Measurements from ENCODE around the gene CHCHD3. TPM values are rescaled to one million over a fixed set of nuclear protein-coding genes. Genes with fewer than 3 reads are reported as not detected.

CHCHD3 gene
- polyA plus RNA-seq, 1 donor (not counting 4 experiments of a cell fraction or from before 2014, with no cell fraction given): 59.2 TPM

DNA sequence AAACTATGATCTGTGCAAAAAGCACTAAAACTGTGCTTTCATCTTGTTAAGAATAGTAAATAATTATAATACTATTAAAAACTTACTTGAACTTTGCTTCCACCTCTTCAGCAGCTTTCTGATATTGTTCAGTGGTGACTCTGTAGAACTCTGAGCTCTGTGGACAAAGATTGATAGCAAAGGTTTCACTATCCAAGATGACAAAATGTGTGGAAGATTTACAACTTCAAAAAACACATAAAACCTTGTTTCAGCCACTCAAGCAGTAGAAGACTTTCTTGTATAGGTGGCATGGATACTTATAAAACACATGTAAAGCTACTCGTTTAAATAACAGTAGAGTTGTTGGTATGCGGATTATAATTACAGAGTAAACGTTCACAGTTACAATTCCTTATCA is 243.6 kb downstream of the CHCHD3 start:
- no peak for FAIRE-seq
- Histone ChIP-seq H3K36me3 (ENCODE audit: control insufficient read depth in 2 of 2, extremely low read depth in 1 of 2, insufficient read depth in 2 of 2, low read length in 2 of 2) (peaks cover 0 to 1% of the 10 kb centered on the region in 2 experiments), H3K27ac (ENCODE audit: control insufficient read depth, insufficient read depth, low read length) (no peak overlapping the region), H3K4me2 (ENCODE audit: control insufficient read depth, extremely low read depth, insufficient read depth, low read depth, low read length) (no peak overlapping the region), H3K4me3 (ENCODE audit: control insufficient read depth in 2 of 3, extremely low read depth in 1 of 3, insufficient read depth in 2 of 3, low read depth in 1 of 3, low read length in 3 of 3) (no peak overlapping the region), H4K20me1 (ENCODE audit: control insufficient read depth, extremely low read depth, insufficient read depth, low read length) (no peaks in the 10 kb centered on the region), H3K9me3 (ENCODE audit: control insufficient read depth, low read depth, low read length) (no peaks in the 10 kb centered on the region), H3K9ac (ENCODE audit: control insufficient read depth, extremely low read depth, insufficient read depth, low read length) (no peak overlapping the region), H3K4me1 (ENCODE audit: control insufficient read depth, extremely low read depth, insufficient read depth, low read length) (no peaks in the 10 kb centered on the region), H2AFZ (ENCODE audit: control insufficient read depth, low read length) (no peak overlapping the region), H3K9me1 (ENCODE audit: control insufficient read depth, extremely low read depth, insufficient read depth, low read length) (no peaks in the 10 kb centered on the region), H3K79me2 (ENCODE audit: control insufficient read depth, insufficient read depth, low read length) (no peaks in the 10 kb centered on the region), H3K27me3 (ENCODE audit: control insufficient read depth, extremely low read depth, insufficient read depth, low read length) (no peaks in the 10 kb centered on the region)
- TF ChIP-seq, protein P1, sequence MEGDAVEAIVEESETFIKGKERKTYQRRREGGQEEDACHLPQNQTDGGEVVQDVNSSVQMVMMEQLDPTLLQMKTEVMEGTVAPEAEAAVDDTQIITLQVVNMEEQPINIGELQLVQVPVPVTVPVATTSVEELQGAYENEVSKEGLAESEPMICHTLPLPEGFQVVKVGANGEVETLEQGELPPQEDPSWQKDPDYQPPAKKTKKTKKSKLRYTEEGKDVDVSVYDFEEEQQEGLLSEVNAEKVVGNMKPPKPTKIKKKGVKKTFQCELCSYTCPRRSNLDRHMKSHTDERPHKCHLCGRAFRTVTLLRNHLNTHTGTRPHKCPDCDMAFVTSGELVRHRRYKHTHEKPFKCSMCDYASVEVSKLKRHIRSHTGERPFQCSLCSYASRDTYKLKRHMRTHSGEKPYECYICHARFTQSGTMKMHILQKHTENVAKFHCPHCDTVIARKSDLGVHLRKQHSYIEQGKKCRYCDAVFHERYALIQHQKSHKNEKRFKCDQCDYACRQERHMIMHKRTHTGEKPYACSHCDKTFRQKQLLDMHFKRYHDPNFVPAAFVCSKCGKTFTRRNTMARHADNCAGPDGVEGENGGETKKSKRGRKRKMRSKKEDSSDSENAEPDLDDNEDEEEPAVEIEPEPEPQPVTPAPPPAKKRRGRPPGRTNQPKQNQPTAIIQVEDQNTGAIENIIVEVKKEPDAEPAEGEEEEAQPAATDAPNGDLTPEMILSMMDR (optimal IDR thresholded peaks at IDR 0.05 in 1 of 3, IDR thresholded peaks at IDR 0.05 in 1 of 3, conservative IDR thresholded peaks at IDR 0.05 in 1 of 3; ENCODE audit: extremely low read depth in 1 of 3, insufficient read depth in 2 of 3, low read length in 3 of 3): no peak
- dilution Hi-C loops (cut with MboI; ENCODE audit: extremely low pct_ligation_motif_present, low sequenced_read_pairs): no loop called here
- DNase-seq (ENCODE audit: low read depth, low spot score): no peak

DNA sequence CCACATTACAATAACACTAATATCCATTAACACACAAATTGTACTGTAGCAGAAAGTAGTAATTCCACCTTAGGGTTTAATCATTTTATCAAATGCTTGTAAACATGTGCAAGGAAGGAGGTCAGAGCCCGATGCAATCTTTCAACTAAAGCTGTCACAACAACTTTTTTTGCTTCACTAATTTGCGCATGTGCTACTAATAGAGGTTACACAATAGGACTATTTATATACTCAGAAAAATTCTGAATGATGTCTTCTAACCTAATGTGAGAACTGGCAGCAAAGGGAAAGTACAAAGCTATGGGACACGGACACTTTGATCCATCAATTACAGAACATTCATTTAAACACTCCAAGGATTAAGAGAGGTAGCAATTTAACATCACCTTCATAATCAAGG is 244.4 kb downstream of the CHCHD3 start:
- no peaks in the 10 kb centered on the region for H3K9me1 ChIP-seq (ENCODE audit: control insufficient read depth, extremely low read depth, insufficient read depth, low read length)
- H3K9me3 ChIP-seq (ENCODE audit: control insufficient read depth, low read depth, low read length): no peaks in the 10 kb centered on the region
- no peak overlapping the region for H3K9ac ChIP-seq (ENCODE audit: control insufficient read depth, extremely low read depth, insufficient read depth, low read length)
- H3K4me3 ChIP-seq (ENCODE audit: control insufficient read depth in 2 of 3, extremely low read depth in 1 of 3, insufficient read depth in 2 of 3, low read depth in 1 of 3, low read length in 3 of 3): no peak overlapping the region
- FAIRE-seq (no peak), DNase-seq (ENCODE audit: low read depth, low spot score) (no peak)
- no peaks in the 10 kb centered on the region for H4K20me1 ChIP-seq (ENCODE audit: control insufficient read depth, extremely low read depth, insufficient read depth, low read length)
- H3K27ac ChIP-seq (ENCODE audit: control insufficient read depth, insufficient read depth, low read length): no peak overlapping the region
- dilution Hi-C loops (cut with MboI; ENCODE audit: extremely low pct_ligation_motif_present, low sequenced_read_pairs): no loop called here
- TF ChIP-seq, protein P1 (optimal IDR thresholded peaks at IDR 0.05 in 1 of 3, IDR thresholded peaks at IDR 0.05 in 1 of 3, conservative IDR thresholded peaks at IDR 0.05 in 1 of 3; ENCODE audit: extremely low read depth in 1 of 3, insufficient read depth in 2 of 3, low read length in 3 of 3): no peak
- no peak for TF ChIP-seq EZH2 (IDR thresholded peaks at IDR 0.05; ENCODE audit: low read length)
- no peaks in the 10 kb centered on the region for H3K27me3 ChIP-seq (ENCODE audit: control insufficient read depth, extremely low read depth, insufficient read depth, low read length)
- no peak overlapping the region for H2AFZ ChIP-seq (ENCODE audit: control insufficient read depth, low read length)
- no peaks in the 10 kb centered on the region for H3K79me2 ChIP-seq (ENCODE audit: control insufficient read depth, insufficient read depth, low read length)
- no peak overlapping the region for H3K4me2 ChIP-seq (ENCODE audit: control insufficient read depth, extremely low read depth, insufficient read depth, low read depth, low read length)
- peaks cover 0 to 1% of the 10 kb centered on the region in 2 experiments for H3K36me3 ChIP-seq (ENCODE audit: control insufficient read depth in 2 of 2, extremely low read depth in 1 of 2, insufficient read depth in 2 of 2, low read length in 2 of 2)
- no peaks in the 10 kb centered on the region for H3K4me1 ChIP-seq (ENCODE audit: control insufficient read depth, extremely low read depth, insufficient read depth, low read length)
